ENCODE measurements around the gene C7orf57.

DNA sequence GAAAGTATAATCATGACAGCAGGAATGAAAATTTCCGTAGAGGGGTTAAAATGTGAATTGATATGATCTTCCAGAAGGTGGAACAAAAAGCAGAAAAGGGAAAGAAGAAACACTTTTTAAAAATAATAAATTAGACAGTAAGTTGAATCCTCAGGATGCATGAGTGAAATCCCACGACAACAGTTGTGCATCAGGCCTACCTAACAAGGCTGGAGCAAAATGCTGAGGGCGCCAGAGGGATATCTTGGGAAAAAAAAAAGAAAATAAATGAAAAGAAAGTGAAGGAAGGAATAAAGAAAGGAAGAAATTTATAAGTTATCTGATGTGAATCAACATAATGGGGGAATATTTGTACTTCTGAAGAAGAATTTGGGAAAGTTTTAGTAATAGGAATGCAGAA lies 42.9 kb upstream of the C7orf57 start:
- TF ChIP-seq, protein P1, sequence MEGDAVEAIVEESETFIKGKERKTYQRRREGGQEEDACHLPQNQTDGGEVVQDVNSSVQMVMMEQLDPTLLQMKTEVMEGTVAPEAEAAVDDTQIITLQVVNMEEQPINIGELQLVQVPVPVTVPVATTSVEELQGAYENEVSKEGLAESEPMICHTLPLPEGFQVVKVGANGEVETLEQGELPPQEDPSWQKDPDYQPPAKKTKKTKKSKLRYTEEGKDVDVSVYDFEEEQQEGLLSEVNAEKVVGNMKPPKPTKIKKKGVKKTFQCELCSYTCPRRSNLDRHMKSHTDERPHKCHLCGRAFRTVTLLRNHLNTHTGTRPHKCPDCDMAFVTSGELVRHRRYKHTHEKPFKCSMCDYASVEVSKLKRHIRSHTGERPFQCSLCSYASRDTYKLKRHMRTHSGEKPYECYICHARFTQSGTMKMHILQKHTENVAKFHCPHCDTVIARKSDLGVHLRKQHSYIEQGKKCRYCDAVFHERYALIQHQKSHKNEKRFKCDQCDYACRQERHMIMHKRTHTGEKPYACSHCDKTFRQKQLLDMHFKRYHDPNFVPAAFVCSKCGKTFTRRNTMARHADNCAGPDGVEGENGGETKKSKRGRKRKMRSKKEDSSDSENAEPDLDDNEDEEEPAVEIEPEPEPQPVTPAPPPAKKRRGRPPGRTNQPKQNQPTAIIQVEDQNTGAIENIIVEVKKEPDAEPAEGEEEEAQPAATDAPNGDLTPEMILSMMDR (IDR thresholded peaks at IDR 0.05), result no peak
- TF ChIP-seq, protein P2, sequence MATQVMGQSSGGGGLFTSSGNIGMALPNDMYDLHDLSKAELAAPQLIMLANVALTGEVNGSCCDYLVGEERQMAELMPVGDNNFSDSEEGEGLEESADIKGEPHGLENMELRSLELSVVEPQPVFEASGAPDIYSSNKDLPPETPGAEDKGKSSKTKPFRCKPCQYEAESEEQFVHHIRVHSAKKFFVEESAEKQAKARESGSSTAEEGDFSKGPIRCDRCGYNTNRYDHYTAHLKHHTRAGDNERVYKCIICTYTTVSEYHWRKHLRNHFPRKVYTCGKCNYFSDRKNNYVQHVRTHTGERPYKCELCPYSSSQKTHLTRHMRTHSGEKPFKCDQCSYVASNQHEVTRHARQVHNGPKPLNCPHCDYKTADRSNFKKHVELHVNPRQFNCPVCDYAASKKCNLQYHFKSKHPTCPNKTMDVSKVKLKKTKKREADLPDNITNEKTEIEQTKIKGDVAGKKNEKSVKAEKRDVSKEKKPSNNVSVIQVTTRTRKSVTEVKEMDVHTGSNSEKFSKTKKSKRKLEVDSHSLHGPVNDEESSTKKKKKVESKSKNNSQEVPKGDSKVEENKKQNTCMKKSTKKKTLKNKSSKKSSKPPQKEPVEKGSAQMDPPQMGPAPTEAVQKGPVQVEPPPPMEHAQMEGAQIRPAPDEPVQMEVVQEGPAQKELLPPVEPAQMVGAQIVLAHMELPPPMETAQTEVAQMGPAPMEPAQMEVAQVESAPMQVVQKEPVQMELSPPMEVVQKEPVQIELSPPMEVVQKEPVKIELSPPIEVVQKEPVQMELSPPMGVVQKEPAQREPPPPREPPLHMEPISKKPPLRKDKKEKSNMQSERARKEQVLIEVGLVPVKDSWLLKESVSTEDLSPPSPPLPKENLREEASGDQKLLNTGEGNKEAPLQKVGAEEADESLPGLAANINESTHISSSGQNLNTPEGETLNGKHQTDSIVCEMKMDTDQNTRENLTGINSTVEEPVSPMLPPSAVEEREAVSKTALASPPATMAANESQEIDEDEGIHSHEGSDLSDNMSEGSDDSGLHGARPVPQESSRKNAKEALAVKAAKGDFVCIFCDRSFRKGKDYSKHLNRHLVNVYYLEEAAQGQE (IDR thresholded peaks at IDR 0.05; ENCODE audit: insufficient read depth in 1 of 2, low read depth in 2 of 2, low read length in 1 of 2), result no peak
